HCEC 1CT (cell line): ENCODE measurements around the gene TRAF3IP3.

Experiments
- DNase-seq: peaks from one replicate; pipeline ENCODE4 v3.0.0-alpha.2; 2017

TRAF3IP3 gene

GRCh38 chr1:209741193-209741592 is 14.7 kb upstream of the TRAF3IP3 start:
- no peak for DNase-seq

GRCh38 chr1:209741889-209742288 is 14.0 kb upstream of the TRAF3IP3 start:
- DNase-seq: no peak

GRCh38 chr1:209742409-209743144 is 13.3 kb upstream of the TRAF3IP3 start:
- peak; percentile 55 for DNase-seq

GRCh38 chr1:209743145-209743482 is 12.7 kb upstream of the TRAF3IP3 start:
- peak; percentile 56 for DNase-seq

- DNase-seq: no peak
Observed at GRCh38 chr1:209746451-209747165, 9.2 kb upstream of the TRAF3IP3 start.

- peak; percentile 97 for DNase-seq
Observed at GRCh38 chr1:209747580-209748262, 8.1 kb upstream of the TRAF3IP3 start.

GRCh38 chr1:209748620-209749019 is 7.2 kb upstream of the TRAF3IP3 start:
- DNase-seq: no peak

GRCh38 chr1:209749205-209749604 is 6.6 kb upstream of the TRAF3IP3 start:
- no peak for DNase-seq

GRCh38 chr1:209749670-209750323 is 6.1 kb upstream of the TRAF3IP3 start:
- no peak for DNase-seq

GRCh38 chr1:209751627-209752231 is 4.1 kb upstream of the TRAF3IP3 start:
- no peak for DNase-seq

GRCh38 chr1:209752890-209753289 is 3.0 kb upstream of the TRAF3IP3 start:
- DNase-seq: no peak

GRCh38 chr1:209755256-209755655 is 597 bp upstream of the TRAF3IP3 start:
- DNase-seq: no peak

GRCh38 chr1:209756615-209757445 is 977 bp downstream of the TRAF3IP3 start:
- no peak for DNase-seq

- no peak for DNase-seq
Observed at GRCh38 chr1:209758400-209758799, 2.5 kb downstream of the TRAF3IP3 start.

GRCh38 chr1:209759829-209760359 is 4.0 kb downstream of the TRAF3IP3 start:
- no peak for DNase-seq

- peak; percentile 14 for DNase-seq
Observed at GRCh38 chr1:209761011-209761635, 5.3 kb downstream of the TRAF3IP3 start.

GRCh38 chr1:209766051-209766450 is 10.2 kb downstream of the TRAF3IP3 start:
- no peak for DNase-seq

- DNase-seq: no peak
Observed at GRCh38 chr1:209767096-209767495, 11.2 kb downstream of the TRAF3IP3 start.

- DNase-seq: no peak
Observed at GRCh38 chr1:209767706-209768105, 11.9 kb downstream of the TRAF3IP3 start.

GRCh38 chr1:209768354-209768774 is 12.5 kb downstream of the TRAF3IP3 start:
- DNase-seq: no peak
